Omental fat pad (tissue), 4 donors: ENCODE data around the gene SRD5A3. TPM values are rescaled to one million over a fixed set of nuclear protein-coding genes. Genes with fewer than 3 reads are reported as not detected.
"Not testable (repeated sequence)": the region's sequence is repeated elsewhere in the genome, so short reads cannot be mapped to it uniquely, and the experiment has no call there.

ENCODE experiments used
- ATAC-seq: fragments of 150-250 bp; one replicate; pipeline ENCODE4 v1.9.1; 2016; ENCODE audit warnings: mild to moderate bottlenecking, moderate library complexity; ENCODE audit not compliant: low FRiP score
- DNase-seq: peaks from one replicate; pipeline ENCODE4 v3.0.0-alpha.2; 2019; ENCODE audit warnings: low spot score
- total RNA-seq, 4 donors: library from RNA; depleted of rRNA; stranded (reverse); fragments of >200 nt; gene quantifications; one replicate each; pipeline ENCODE4 v1.1.0, GENCODE V29; 2016
- TF ChIP-seq, protein P1 (sequence below), 3 donors: fragments of 450-650 bp; IDR thresholded peaks; one replicate each; pipeline ENCODE4 v1.5.1; 2016 to 2017; ENCODE audit warnings: antibody characterized with exemption in 3 of 3, mild to moderate bottlenecking in 3 of 3, moderate library complexity in 2 of 3

The SRD5A3 gene
- total RNA-seq, 4 donors from 2014 or later, result 8.0 to 15.9 (median 9.9) TPM

DNA sequence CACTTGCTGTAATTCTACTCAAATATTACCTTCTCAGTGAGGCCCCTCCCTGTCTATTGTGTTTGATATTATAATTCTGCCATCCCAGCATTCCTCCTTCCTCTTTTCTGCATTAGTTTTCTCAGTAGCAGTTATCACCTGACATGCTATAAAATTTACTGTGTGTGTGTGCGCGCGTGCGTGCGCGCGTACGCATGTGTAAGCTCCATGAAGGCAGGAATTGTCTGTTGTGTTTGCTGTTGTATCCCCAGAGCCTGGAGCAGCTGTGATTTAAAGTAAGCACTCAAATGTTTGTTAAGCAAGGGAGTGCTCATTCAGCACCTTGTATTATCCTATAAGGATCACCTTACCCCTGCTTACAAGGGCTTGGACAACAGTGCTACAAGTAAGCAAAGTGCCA lies 8.6 kb downstream of the SRD5A3 start:
- DNase-seq (no peak), ATAC-seq (no peak)
- TF ChIP-seq, protein P1, sequence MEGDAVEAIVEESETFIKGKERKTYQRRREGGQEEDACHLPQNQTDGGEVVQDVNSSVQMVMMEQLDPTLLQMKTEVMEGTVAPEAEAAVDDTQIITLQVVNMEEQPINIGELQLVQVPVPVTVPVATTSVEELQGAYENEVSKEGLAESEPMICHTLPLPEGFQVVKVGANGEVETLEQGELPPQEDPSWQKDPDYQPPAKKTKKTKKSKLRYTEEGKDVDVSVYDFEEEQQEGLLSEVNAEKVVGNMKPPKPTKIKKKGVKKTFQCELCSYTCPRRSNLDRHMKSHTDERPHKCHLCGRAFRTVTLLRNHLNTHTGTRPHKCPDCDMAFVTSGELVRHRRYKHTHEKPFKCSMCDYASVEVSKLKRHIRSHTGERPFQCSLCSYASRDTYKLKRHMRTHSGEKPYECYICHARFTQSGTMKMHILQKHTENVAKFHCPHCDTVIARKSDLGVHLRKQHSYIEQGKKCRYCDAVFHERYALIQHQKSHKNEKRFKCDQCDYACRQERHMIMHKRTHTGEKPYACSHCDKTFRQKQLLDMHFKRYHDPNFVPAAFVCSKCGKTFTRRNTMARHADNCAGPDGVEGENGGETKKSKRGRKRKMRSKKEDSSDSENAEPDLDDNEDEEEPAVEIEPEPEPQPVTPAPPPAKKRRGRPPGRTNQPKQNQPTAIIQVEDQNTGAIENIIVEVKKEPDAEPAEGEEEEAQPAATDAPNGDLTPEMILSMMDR (IDR thresholded peaks at IDR 0.05), result no peak

DNA sequence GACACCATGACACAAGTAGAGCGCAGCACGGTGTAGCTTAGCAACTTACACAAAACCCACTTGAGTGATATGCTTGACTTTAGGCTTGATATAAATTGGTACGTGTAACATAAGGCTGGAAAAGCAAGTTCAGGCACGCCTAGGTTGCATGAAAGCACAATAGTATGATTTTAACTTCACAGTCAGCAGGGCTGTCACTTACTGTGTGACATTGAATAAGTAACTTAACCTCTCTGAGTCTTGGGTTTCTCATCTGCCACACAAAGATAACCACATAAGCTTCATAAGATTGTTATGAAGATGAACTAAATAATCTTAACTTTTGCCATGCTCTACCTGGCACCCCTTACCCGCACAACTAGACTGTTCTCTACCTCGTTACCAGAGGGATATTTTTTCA lies 9.5 kb downstream of the SRD5A3 start:
- DNase-seq (no peak), ATAC-seq (no peak)
- TF ChIP-seq, protein P1 (IDR thresholded peaks at IDR 0.05), result no peak

DNA sequence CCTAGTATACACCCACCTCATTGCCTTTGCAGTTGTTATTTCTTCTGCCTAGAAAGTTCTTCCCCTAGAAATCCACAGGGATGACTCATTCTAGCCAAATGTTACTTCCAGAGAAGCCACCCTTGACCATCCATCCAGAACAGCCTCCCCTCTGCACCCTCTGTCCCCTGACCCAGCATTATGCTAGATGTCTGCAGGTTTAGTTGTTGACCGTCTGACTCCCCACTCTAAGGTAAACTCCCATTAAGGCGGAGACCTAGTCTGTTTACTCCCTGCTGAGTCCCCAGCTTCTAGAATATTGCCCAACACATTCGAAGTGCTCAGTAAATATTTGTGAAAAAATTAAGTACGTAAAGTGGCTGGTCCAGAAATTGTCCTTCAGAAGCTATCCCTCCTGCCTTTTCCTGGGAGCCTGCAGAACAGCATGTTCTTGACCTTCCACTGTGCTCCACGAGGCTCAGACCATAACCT lies 11.0 kb downstream of the SRD5A3 start:
- ATAC-seq (no peak), DNase-seq (no peak)
- TF ChIP-seq, protein P1 (IDR thresholded peaks at IDR 0.05), result no peak

DNA sequence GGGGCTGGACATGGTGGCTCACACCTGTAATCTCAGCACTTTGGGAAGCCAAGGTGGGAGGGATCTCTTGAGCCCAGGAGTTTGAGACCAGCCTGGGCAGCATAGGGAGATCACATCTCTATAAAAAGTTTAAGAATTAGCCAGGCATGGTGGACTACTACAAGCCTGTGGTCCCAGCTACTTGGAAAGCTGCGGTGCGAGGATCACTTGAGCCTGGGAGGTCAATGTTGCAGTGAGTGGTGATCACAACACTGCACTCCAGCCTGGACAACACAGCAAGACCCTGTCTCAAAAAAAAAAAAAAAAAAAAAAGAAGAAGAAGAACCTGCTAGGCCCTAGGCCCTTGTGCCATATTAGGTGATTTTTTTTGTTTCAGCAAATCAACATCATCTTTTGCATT lies 12.2 kb downstream of the SRD5A3 start:
- ATAC-seq, result no peak
- TF ChIP-seq, protein P1 (IDR thresholded peaks at IDR 0.05), result no peak
- no peak for DNase-seq

DNA sequence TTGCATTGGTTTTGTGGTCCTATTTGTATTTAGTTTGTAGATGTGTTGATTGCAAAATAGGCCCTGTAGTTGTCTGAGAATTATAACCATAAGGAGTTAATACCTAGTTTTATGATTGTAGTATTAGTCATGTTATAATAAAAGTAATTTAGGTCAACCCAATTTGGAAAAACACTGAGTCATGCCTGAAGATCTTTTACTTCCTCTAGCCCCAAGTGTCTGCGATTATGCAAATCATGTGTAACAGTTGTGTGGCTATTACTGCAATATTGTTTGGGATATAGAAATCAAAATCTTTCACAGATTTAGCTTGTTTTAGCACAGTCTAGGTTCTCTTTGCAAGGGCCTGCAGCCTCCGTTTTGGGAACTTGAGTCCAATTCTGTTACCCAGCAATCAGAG lies 12.6 kb downstream of the SRD5A3 start:
- ATAC-seq, result peak; percentile 92
- DNase-seq, result no peak
- TF ChIP-seq, protein P1 (IDR thresholded peaks at IDR 0.05), result no peak

DNA sequence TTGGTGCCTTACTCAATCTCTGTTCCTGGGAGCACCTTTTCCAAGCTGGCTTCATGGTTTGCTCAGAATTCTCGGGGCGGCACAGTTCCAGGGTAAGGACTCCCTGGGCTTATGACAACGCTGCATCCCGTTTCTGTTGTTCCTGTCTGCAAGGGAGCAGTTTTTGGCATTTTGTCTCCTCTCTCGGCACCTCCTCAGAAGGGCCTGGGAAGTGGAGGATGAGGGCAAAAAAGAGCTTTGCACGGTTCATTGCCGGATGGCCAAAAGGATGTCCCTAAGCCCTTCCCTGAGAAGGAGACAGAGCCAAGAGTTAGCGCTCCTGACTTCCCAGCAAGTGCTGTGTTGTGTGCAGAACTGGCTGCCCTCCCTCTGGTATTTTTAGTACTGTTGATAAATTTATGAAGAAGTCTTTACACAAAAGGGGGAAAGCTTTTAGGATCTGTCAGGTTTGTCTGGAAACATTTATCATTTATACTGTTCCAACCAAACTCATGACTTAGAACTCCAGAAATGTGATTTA lies 13.4 kb downstream of the SRD5A3 start:
- TF ChIP-seq, protein P1 (IDR thresholded peaks at IDR 0.05), result no peak
- DNase-seq (no peak), ATAC-seq (no peak)

DNA sequence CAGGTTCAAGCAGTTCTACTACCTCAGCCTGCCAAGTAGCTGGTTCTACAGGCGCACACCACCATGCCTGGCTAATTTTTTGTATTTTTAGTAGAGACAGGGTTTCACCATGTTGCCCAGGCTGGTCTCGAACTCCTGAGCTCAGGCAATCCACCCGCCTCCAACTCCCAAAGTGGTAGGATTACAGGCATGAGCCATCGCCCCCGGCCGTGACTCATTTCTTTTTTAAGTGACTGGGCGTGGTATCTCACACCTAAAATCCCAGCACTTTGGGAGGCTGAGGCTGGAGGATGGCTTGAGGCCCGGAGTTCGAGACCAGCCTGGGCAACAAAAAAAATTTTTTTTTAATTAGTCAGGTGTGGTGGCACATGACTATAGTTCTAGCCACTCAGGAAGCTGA lies 16.9 kb downstream of the SRD5A3 start:
- ATAC-seq, DNase-seq: not testable (repeated sequence)
